ENCODE data around the gene RTBDN. TPM values are rescaled to one million over a fixed set of nuclear protein-coding genes. Genes with fewer than 3 reads are reported as not detected.

RTBDN gene
- total RNA-seq, 1 donor from 2014 or later, result not detected

DNA sequence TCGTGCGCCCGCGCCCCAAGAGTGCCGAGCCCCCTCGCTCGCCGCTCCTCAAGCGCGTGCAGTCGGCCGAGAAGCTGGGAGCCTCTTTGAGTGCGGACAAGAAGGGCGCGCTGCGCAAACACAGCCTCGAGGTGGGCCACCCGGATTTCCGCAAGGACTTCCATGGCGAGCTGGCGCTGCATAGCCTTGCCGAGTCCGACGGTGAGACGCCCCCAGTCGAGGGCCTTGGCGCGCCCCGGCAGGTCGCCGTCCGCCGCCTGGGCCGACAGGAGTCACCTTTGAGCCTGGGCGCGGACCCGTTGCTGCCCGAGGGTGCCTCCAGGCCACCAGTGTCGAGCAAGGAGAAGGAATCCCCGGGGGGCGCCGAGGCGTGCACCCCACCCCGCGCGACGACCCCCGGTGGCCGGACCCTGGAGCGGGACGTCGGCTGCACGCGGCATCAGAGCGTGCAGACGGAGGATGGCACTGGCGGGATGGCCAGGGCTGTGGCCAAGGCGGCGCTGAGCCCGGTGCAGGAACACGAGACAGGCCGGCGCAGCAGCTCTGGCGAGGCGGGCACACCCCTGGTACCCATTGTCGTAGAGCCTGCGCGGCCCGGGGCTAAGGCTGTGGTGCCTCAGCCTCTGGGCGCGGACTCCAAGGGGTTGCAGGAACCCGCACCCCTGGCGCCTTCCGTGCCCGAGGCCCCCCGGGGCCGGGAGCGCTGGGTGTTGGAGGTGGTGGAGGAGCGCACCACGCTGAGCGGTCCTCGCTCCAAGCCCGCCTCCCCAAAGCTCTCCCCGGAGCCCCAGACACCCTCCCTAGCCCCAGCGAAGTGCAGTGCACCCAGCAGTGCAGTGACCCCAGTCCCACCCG, 39.7 kb upstream of the RTBDN start:
- H3K36me3 Mint-ChIP-seq (ENCODE audit: unreplicated experiment), result peaks cover 20% of the 10 kb centered on the region
- no peak for DNase-seq (ENCODE audit: extremely low spot score, unreplicated experiment)
- H3K9me3 Mint-ChIP-seq (ENCODE audit: unreplicated experiment), result no peaks in the 10 kb centered on the region
- H3K27me3 Mint-ChIP-seq (ENCODE audit: unreplicated experiment), result no peaks in the 10 kb centered on the region
- no peaks in the 10 kb centered on the region for H3K4me1 Mint-ChIP-seq (ENCODE audit: unreplicated experiment)
- TF ChIP-seq, protein P1, sequence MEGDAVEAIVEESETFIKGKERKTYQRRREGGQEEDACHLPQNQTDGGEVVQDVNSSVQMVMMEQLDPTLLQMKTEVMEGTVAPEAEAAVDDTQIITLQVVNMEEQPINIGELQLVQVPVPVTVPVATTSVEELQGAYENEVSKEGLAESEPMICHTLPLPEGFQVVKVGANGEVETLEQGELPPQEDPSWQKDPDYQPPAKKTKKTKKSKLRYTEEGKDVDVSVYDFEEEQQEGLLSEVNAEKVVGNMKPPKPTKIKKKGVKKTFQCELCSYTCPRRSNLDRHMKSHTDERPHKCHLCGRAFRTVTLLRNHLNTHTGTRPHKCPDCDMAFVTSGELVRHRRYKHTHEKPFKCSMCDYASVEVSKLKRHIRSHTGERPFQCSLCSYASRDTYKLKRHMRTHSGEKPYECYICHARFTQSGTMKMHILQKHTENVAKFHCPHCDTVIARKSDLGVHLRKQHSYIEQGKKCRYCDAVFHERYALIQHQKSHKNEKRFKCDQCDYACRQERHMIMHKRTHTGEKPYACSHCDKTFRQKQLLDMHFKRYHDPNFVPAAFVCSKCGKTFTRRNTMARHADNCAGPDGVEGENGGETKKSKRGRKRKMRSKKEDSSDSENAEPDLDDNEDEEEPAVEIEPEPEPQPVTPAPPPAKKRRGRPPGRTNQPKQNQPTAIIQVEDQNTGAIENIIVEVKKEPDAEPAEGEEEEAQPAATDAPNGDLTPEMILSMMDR (IDR thresholded peaks at IDR 0.05), result no peak
- no peak overlapping the region for H3K4me3 Mint-ChIP-seq (ENCODE audit: unreplicated experiment)
- H3K27ac Mint-ChIP-seq (ENCODE audit: unreplicated experiment), result no peak overlapping the region

DNA sequence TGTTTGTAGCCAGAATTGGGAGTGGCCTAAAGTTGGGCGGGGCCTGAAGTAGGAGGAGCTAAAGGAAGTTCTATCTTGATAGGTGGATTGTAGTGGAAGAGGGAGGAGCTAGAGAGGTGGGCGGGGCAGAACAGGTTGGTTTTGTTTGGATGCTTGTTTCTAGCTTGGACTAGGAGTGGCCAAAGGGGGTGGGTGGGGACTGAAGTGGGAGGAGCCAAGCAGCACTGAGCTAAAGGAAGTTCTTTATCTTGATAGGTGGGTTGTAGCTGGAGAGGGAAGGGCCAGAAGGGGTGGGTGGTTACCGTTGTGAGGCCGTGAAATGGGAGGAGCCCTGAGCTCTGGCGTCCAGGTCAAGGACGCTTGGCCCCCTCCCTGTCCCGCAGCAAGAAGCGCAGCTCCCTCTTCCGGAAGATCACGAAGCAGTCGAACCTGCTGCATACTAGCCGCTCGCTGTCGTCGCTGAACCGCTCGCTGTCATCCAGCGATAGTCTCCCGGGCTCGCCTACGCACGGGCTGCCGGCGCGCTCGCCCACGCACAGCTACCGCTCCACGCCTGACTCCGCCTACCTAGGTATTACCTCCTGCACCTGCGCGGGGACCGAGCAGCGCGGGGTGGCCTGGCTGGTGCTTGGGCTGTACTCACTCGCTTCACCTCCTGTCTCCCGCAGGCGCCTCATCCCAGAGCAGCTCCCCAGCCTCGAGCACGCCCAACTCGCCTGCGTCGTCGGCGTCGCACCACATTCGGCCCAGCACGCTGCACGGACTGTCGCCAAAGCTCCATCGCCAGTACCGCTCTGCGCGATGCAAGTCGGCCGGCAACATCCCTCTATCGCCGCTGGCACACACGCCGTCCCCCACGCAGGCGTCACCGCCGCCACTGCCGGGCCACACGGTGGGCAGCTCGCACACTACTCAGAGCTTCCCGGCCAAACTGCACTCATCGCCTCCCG, 38.8 kb upstream of the RTBDN start:
- DNase-seq (ENCODE audit: extremely low spot score, unreplicated experiment), result no peak
- TF ChIP-seq, protein P1 (IDR thresholded peaks at IDR 0.05), result no peak
- Mint-ChIP-seq H3K36me3 (ENCODE audit: unreplicated experiment) (peaks cover 16% of the 10 kb centered on the region), H3K4me1 (ENCODE audit: unreplicated experiment) (no peaks in the 10 kb centered on the region), H3K4me3 (ENCODE audit: unreplicated experiment) (no peak overlapping the region), H3K9me3 (ENCODE audit: unreplicated experiment) (no peaks in the 10 kb centered on the region), H3K27ac (ENCODE audit: unreplicated experiment) (no peak overlapping the region), H3K27me3 (ENCODE audit: unreplicated experiment) (no peaks in the 10 kb centered on the region)

- no peak for DNase-seq (ENCODE audit: extremely low spot score, unreplicated experiment)
- H3K36me3 Mint-ChIP-seq (ENCODE audit: unreplicated experiment), result peaks cover 12% of the 10 kb centered on the region
- H3K4me1 Mint-ChIP-seq (ENCODE audit: unreplicated experiment), result peaks cover 2% of the 10 kb centered on the region
- H3K4me3 Mint-ChIP-seq (ENCODE audit: unreplicated experiment), result no peak overlapping the region
- TF ChIP-seq, protein P1 (IDR thresholded peaks at IDR 0.05), result no peak
- H3K9me3 Mint-ChIP-seq (ENCODE audit: unreplicated experiment), result no peaks in the 10 kb centered on the region
- H3K27me3 Mint-ChIP-seq (ENCODE audit: unreplicated experiment), result no peaks in the 10 kb centered on the region
- no peak overlapping the region for H3K27ac Mint-ChIP-seq (ENCODE audit: unreplicated experiment)
Observed at GRCh38 chr19:12872255-12872654, 37.9 kb upstream of the RTBDN start.

GRCh38 chr19:12871681-12872080, 37.3 kb upstream of the RTBDN start:
- H3K27me3 Mint-ChIP-seq (ENCODE audit: unreplicated experiment), result no peaks in the 10 kb centered on the region
- DNase-seq (ENCODE audit: extremely low spot score, unreplicated experiment), result no peak
- H3K4me3 Mint-ChIP-seq (ENCODE audit: unreplicated experiment), result no peak overlapping the region
- TF ChIP-seq, protein P1 (IDR thresholded peaks at IDR 0.05), result no peak
- no peaks in the 10 kb centered on the region for H3K9me3 Mint-ChIP-seq (ENCODE audit: unreplicated experiment)
- H3K36me3 Mint-ChIP-seq (ENCODE audit: unreplicated experiment), result peaks cover 12% of the 10 kb centered on the region
- peaks cover 5% of the 10 kb centered on the region for H3K4me1 Mint-ChIP-seq (ENCODE audit: unreplicated experiment)
- H3K27ac Mint-ChIP-seq (ENCODE audit: unreplicated experiment), result no peak overlapping the region

Data from osteocyte (in vitro differentiated cells).